GM12878 (cell line): ENCODE measurements around the gene CLIP2.

Experiments used
- CTCF ChIP-seq, 3 experiments: IDR thresholded peaks in 2 of 3; conservative IDR thresholded peaks in 1 of 3; 2 replicates each; pipeline ENCODE4 v1.5.1; 2011; ENCODE audit warnings: low read depth in 3 of 3, low read length in 3 of 3, mild to moderate bottlenecking in 3 of 3, control low read depth in 2 of 3, moderate library complexity in 2 of 3, inconsistent platforms in 1 of 3, mixed read lengths in 1 of 3; ENCODE audit not compliant: control insufficient read depth in 2 of 3, insufficient read depth in 1 of 3; ENCODE audit errors: extremely low read depth in 1 of 3
- POLR2A ChIP-seq: IDR thresholded peaks from 2 replicates; pipeline ENCODE4 v1.6.1; 2011; ENCODE audit warnings: low read depth, mild to moderate bottlenecking, low read length

- TF ChIP-seq CTCF (IDR thresholded peaks at IDR 0.05 in 2 of 3, conservative IDR thresholded peaks at IDR 0.05 in 1 of 3; ENCODE audit: control insufficient read depth in 2 of 3, extremely low read depth in 1 of 3, insufficient read depth in 1 of 3, low read depth in 3 of 3, low read length in 3 of 3) = peak; percentile 91 to 99 (median 93)
- no peak for TF ChIP-seq POLR2A
Measured at GRCh38 chr7:74417419-74417971, 128.3 kb downstream of the CLIP2 start.
